ENCODE results near the gene COMMD4.
"Not testable (repeated sequence)": the region's sequence is repeated elsewhere in the genome, so short reads cannot be mapped to it uniquely, and the experiment has no call there.

The COMMD4 gene

GRCh38 chr15:75335313-75335704 lies 554 bp upstream of the COMMD4 start:
- Histone ChIP-seq H3K4me3 (ENCODE audit: insufficient read length, low read depth) (no peak overlapping the region), H3K27me3 (ENCODE audit: insufficient read depth, insufficient read length) (no peaks in the 10 kb centered on the region), H3K9ac (ENCODE audit: insufficient read length, low read depth) (peak overlapping the region; percentile 52), H3K36me3 (ENCODE audit: insufficient read depth, insufficient read length, low read length) (peaks cover 24% of the 10 kb centered on the region), H3K4me1 (ENCODE audit: insufficient read depth, insufficient read length) (no peaks in the 10 kb centered on the region), H3K9me3 (ENCODE audit: insufficient read depth, low read length) (no peaks in the 10 kb centered on the region)
- DNase-seq (ENCODE audit: low read depth, low spot score), result no peak
- TF ChIP-seq SUZ12 (IDR thresholded peaks at IDR 0.05; ENCODE audit: extremely low read depth, insufficient read depth, insufficient read length), result no peak
- TF ChIP-seq ZNF274 (IDR thresholded peaks at IDR 0.05; ENCODE audit: low read depth, low read length), result no peak
- TF ChIP-seq YY1 (IDR thresholded peaks at IDR 0.05; ENCODE audit: insufficient read depth, insufficient read length), result no peak

DNA sequence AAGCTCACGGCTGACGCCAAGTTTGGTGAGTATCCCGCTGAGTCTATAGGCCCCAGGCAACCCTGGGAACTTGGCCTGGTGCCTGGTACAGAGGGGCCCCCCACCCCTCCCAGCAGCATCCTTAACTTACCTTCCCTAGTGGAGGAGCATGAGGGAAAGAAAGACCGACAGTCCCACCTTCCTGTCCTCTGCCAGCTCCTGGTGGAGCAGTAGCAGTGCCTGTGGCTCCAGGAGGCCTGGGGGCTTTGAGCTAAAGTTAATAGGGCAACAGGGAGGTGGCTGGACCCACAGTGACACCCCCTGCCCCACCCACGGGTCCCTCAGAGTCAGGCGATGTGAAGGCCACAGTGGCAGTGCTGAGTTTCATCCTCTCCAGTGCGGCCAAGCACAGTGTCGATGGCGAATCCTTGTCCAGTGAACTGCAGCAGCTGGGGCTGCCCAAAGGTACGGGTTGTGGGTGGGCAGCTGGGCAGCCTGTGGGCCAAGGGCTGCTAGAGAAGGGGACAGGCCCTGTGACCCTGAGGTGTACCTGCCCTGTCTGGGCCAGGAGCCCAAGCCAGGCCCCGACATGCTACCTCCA lies 2.9 kb downstream of the COMMD4 start:
- TF ChIP-seq ZNF274 (IDR thresholded peaks at IDR 0.05; ENCODE audit: low read depth, low read length), result no peak
- TF ChIP-seq YY1 (IDR thresholded peaks at IDR 0.05; ENCODE audit: insufficient read depth, insufficient read length), result no peak
- no peak for TF ChIP-seq SUZ12 (IDR thresholded peaks at IDR 0.05; ENCODE audit: extremely low read depth, insufficient read depth, insufficient read length)
- DNase-seq (ENCODE audit: low read depth, low spot score), result no peak
- peaks cover 40% of the 10 kb centered on the region for H3K36me3 ChIP-seq (ENCODE audit: insufficient read depth, insufficient read length, low read length)

GRCh38 chr15:75339531-75340240 lies 3.8 kb downstream of the COMMD4 start:
- H3K27me3 ChIP-seq (ENCODE audit: insufficient read depth, insufficient read length), result no peaks in the 10 kb centered on the region
- DNase-seq (ENCODE audit: low read depth, low spot score), result no peak
- H3K9me3 ChIP-seq (ENCODE audit: insufficient read depth, low read length), result no peaks in the 10 kb centered on the region
- no peaks in the 10 kb centered on the region for H3K4me1 ChIP-seq (ENCODE audit: insufficient read depth, insufficient read length)
- TF ChIP-seq SUZ12 (IDR thresholded peaks at IDR 0.05; ENCODE audit: extremely low read depth, insufficient read depth, insufficient read length) (no peak), YY1 (IDR thresholded peaks at IDR 0.05; ENCODE audit: insufficient read depth, insufficient read length) (no peak), ZNF274 (IDR thresholded peaks at IDR 0.05; ENCODE audit: low read depth, low read length) (no peak)
- no peak overlapping the region for H3K4me3 ChIP-seq (ENCODE audit: insufficient read length, low read depth)
- no peak overlapping the region for H3K9ac ChIP-seq (ENCODE audit: insufficient read length, low read depth)
- peaks cover 40% of the 10 kb centered on the region for H3K36me3 ChIP-seq (ENCODE audit: insufficient read depth, insufficient read length, low read length)

More for the DNA sequence above, 2.9 kb downstream of the COMMD4 start:
- no peaks in the 10 kb centered on the region for H3K9me3 ChIP-seq (ENCODE audit: insufficient read depth, low read length)
- H3K4me3 ChIP-seq (ENCODE audit: insufficient read length, low read depth), result no peak overlapping the region
- no peak overlapping the region for H3K9ac ChIP-seq (ENCODE audit: insufficient read length, low read depth)
- no peaks in the 10 kb centered on the region for H3K4me1 ChIP-seq (ENCODE audit: insufficient read depth, insufficient read length)
- no peaks in the 10 kb centered on the region for H3K27me3 ChIP-seq (ENCODE audit: insufficient read depth, insufficient read length)

DNA sequence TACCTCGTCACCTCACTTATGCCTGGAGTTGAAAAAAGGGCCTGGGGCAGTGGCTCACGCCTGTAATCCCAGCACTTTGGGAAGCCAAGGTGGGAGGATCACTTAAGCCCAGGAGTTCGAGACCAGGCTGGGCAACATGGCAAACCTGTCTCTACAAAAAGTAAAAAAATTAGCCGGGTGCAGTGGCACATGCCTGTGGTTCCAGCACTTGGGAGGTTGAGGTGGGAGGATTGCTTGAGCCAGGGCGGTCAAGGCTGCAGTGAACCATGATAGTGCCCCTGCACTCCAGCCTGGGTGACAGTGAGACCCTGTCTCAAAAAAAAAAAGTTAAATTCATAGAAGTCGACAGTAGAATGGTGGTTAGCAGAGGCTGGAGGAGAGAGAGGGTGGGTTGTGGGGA lies 6.4 kb downstream of the COMMD4 start:
- H3K9me3 ChIP-seq (ENCODE audit: insufficient read depth, low read length), result no peaks in the 10 kb centered on the region
- H3K4me3 ChIP-seq (ENCODE audit: insufficient read length, low read depth), result no peak overlapping the region
- DNase-seq (ENCODE audit: low read depth, low spot score), result no peak
- H3K27me3 ChIP-seq (ENCODE audit: insufficient read depth, insufficient read length), result peaks cover 13% of the 10 kb centered on the region
- no peaks in the 10 kb centered on the region for H3K4me1 ChIP-seq (ENCODE audit: insufficient read depth, insufficient read length)
- H3K9ac ChIP-seq (ENCODE audit: insufficient read length, low read depth), result no peak overlapping the region
- TF ChIP-seq SUZ12 (IDR thresholded peaks at IDR 0.05; ENCODE audit: extremely low read depth, insufficient read depth, insufficient read length) (no peak), YY1 (IDR thresholded peaks at IDR 0.05; ENCODE audit: insufficient read depth, insufficient read length) (no peak), ZNF274 (IDR thresholded peaks at IDR 0.05; ENCODE audit: low read depth, low read length) (no peak)
- peaks cover 40% of the 10 kb centered on the region for H3K36me3 ChIP-seq (ENCODE audit: insufficient read depth, insufficient read length, low read length)

GRCh38 chr15:75343953-75344352 lies 8.1 kb downstream of the COMMD4 start:
- not testable (repeated sequence) for H3K4me3 ChIP-seq (ENCODE audit: insufficient read length, low read depth); DNase-seq (ENCODE audit: low read depth, low spot score); H3K4me1 ChIP-seq (ENCODE audit: insufficient read depth, insufficient read length); H3K9ac ChIP-seq (ENCODE audit: insufficient read length, low read depth); H3K9me3 ChIP-seq (ENCODE audit: insufficient read depth, low read length)
- Histone ChIP-seq H3K36me3 (ENCODE audit: insufficient read depth, insufficient read length, low read length) (peaks cover 29% of the 10 kb centered on the region), H3K27me3 (ENCODE audit: insufficient read depth, insufficient read length) (peaks cover 30% of the 10 kb centered on the region)

DNA sequence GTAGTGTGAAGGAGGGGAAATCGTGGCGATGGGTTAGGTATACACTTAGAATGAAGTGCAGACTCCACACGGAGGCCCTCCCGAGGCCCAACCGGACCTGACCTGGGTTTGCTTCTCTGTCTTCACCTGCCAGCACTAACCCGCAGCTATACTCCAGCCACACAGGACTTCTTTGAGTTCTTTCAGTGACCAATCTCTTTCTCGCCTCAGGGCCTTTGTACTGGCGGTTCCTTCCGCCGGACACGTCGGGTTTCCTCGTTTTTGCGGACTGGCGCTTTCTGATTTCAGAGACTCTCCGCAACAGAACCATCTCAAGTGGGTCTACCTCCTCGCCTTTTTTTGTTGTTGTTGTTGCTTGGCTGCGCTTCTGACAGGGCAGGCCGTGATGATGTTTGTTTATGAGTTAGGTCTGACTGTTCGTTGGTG lies 10.9 kb downstream of the COMMD4 start, which contains the start of gene NEIL1:
Gene NEIL1, plus strand, starts transcription at position 244 of the 426 bp plus-strand sequence. CDS start 1,867 bp downstream, outside the sequence.
- Histone ChIP-seq H3K27me3 (ENCODE audit: insufficient read depth, insufficient read length) (peaks cover 39% of the 10 kb centered on the region), H3K9me3 (ENCODE audit: insufficient read depth, low read length) (no peaks in the 10 kb centered on the region), H3K36me3 (ENCODE audit: insufficient read depth, insufficient read length, low read length) (peaks cover under 1% of the 10 kb centered on the region), H3K4me3 (ENCODE audit: insufficient read length, low read depth) (peak within 1 kb of the TSS; percentile 77), H3K4me1 (ENCODE audit: insufficient read depth, insufficient read length) (peaks cover 8% of the 10 kb centered on the region), H3K9ac (ENCODE audit: insufficient read length, low read depth) (peak within 1 kb of the TSS; percentile 88)
- no peak for TF ChIP-seq YY1 (IDR thresholded peaks at IDR 0.05; ENCODE audit: insufficient read depth, insufficient read length)
- TF ChIP-seq SUZ12 (IDR thresholded peaks at IDR 0.05; ENCODE audit: extremely low read depth, insufficient read depth, insufficient read length), result no peak
- TF ChIP-seq ZNF274 (IDR thresholded peaks at IDR 0.05; ENCODE audit: low read depth, low read length), result no peak
- DNase-seq (ENCODE audit: low read depth, low spot score), result no peak

GRCh38 chr15:75347222-75348033 lies 11.6 kb downstream of the COMMD4 start:
- peak overlapping the region; percentile 77 for H3K4me3 ChIP-seq (ENCODE audit: insufficient read length, low read depth)
- H3K27me3 ChIP-seq (ENCODE audit: insufficient read depth, insufficient read length), result peaks cover 39% of the 10 kb centered on the region
- peak overlapping the region; percentile 88 for H3K9ac ChIP-seq (ENCODE audit: insufficient read length, low read depth)
- peaks cover 4% of the 10 kb centered on the region for H3K36me3 ChIP-seq (ENCODE audit: insufficient read depth, insufficient read length, low read length)
- peaks cover 8% of the 10 kb centered on the region for H3K4me1 ChIP-seq (ENCODE audit: insufficient read depth, insufficient read length)
- DNase-seq (ENCODE audit: low read depth, low spot score), result no peak
- TF ChIP-seq YY1 (IDR thresholded peaks at IDR 0.05; ENCODE audit: insufficient read depth, insufficient read length), result no peak
- TF ChIP-seq SUZ12 (IDR thresholded peaks at IDR 0.05; ENCODE audit: extremely low read depth, insufficient read depth, insufficient read length), result no peak
- TF ChIP-seq ZNF274 (IDR thresholded peaks at IDR 0.05; ENCODE audit: low read depth, low read length), result no peak
- no peaks in the 10 kb centered on the region for H3K9me3 ChIP-seq (ENCODE audit: insufficient read depth, low read length)

Measured in NT2/D1 (cell line).